ENCODE measurements around the gene LAD1. TPM values are rescaled to one million over a fixed set of nuclear protein-coding genes. Genes with fewer than 3 reads are reported as not detected.

LAD1 gene
- total and polyA plus RNA-seq, 4 donors: 17.8 to 63.8 (median 38.7) TPM

- Histone ChIP-seq H3K27ac (ENCODE audit: low read depth in 1 of 2, low read length in 1 of 2) (no peak overlapping the region), H3K9me3 (ENCODE audit: control insufficient read depth in 4 of 4, insufficient read depth in 3 of 4, low read length in 3 of 4) (no peaks in the 10 kb centered on the region), H3K4me3 (no peak overlapping the region), H3K27me3 (ENCODE audit: control insufficient read depth in 3 of 3, insufficient read depth in 3 of 3, low read length in 2 of 3) (no peaks in the 10 kb centered on the region), H3K9ac (ENCODE audit: insufficient read depth in 1 of 2, low read length in 2 of 2) (no peak overlapping the region), H3K36me3 (ENCODE audit: control insufficient read depth in 4 of 4, insufficient read depth in 4 of 4, low read length in 4 of 4) (no peaks in the 10 kb centered on the region), H3K4me1 (ENCODE audit: control insufficient read depth in 5 of 5, insufficient read depth in 5 of 5, low read length in 5 of 5) (peaks cover 0 to 3% (median 0%) of the 10 kb centered on the region in 5 donors)
- ATAC-seq (ENCODE audit: insufficient read depth, low FRiP score): no peak
- no peak for DNase-seq
- no peak for TF ChIP-seq CTCF (IDR thresholded peaks at IDR 0.05; ENCODE audit: control extremely low read depth, extremely low read depth)
- 93 to 95% methylated on average over 5 of the region's 5 CpGs for WGBS, 2 donors
Observed at GRCh38 chr1:201345081-201345355, 54.1 kb downstream of the LAD1 start.

- no peaks in the 10 kb centered on the region for H3K9me3 ChIP-seq (ENCODE audit: control insufficient read depth in 4 of 4, insufficient read depth in 3 of 4, low read length in 3 of 4)
- TF ChIP-seq CTCF (IDR thresholded peaks at IDR 0.05; ENCODE audit: control extremely low read depth, extremely low read depth): no peak
- peaks cover 0 to 1% (median 0%) of the 10 kb centered on the region in 5 donors for H3K4me1 ChIP-seq (ENCODE audit: control insufficient read depth in 5 of 5, insufficient read depth in 5 of 5, low read length in 5 of 5)
- no peaks in the 10 kb centered on the region for H3K27me3 ChIP-seq (ENCODE audit: control insufficient read depth in 3 of 3, insufficient read depth in 3 of 3, low read length in 2 of 3)
- H3K9ac ChIP-seq (ENCODE audit: insufficient read depth in 1 of 2, low read length in 2 of 2): no peak overlapping the region
- H3K27ac ChIP-seq (ENCODE audit: low read depth in 1 of 2, low read length in 1 of 2): no peak overlapping the region
- no peak overlapping the region for H3K4me3 ChIP-seq
- ATAC-seq (ENCODE audit: insufficient read depth, low FRiP score) (no peak), DNase-seq (no peak)
- H3K36me3 ChIP-seq (ENCODE audit: control insufficient read depth in 4 of 4, insufficient read depth in 4 of 4, low read length in 4 of 4): no peaks in the 10 kb centered on the region
- 81 to 84% methylated on average over 7 of the region's 7 CpGs for WGBS, 2 donors
Observed at GRCh38 chr1:201344206-201345080, 54.7 kb downstream of the LAD1 start.

GRCh38 chr1:201341377-201341776 lies 57.7 kb downstream of the LAD1 start:
- H3K9me3 ChIP-seq (ENCODE audit: control insufficient read depth in 4 of 4, insufficient read depth in 3 of 4, low read length in 3 of 4): no peaks in the 10 kb centered on the region
- H3K4me1 ChIP-seq (ENCODE audit: control insufficient read depth in 5 of 5, insufficient read depth in 5 of 5, low read length in 5 of 5): no peaks in the 10 kb centered on the region
- no peak overlapping the region for H3K9ac ChIP-seq (ENCODE audit: insufficient read depth in 1 of 2, low read length in 2 of 2)
- no peaks in the 10 kb centered on the region for H3K36me3 ChIP-seq (ENCODE audit: control insufficient read depth in 4 of 4, insufficient read depth in 4 of 4, low read length in 4 of 4)
- TF ChIP-seq CTCF (IDR thresholded peaks at IDR 0.05; ENCODE audit: control extremely low read depth, extremely low read depth): no peak
- DNase-seq (no peak), ATAC-seq (ENCODE audit: insufficient read depth, low FRiP score) (no peak)
- no peak overlapping the region for H3K4me3 ChIP-seq
- H3K27ac ChIP-seq (ENCODE audit: low read depth in 1 of 2, low read length in 1 of 2): no peak overlapping the region
- WGBS, 2 donors: 91% methylated on average over 1 of the region's 1 CpG
- H3K27me3 ChIP-seq (ENCODE audit: control insufficient read depth in 3 of 3, insufficient read depth in 3 of 3, low read length in 2 of 3): no peaks in the 10 kb centered on the region
